ENCODE measurements around the gene UBTD2. TPM values are rescaled to one million over a fixed set of nuclear protein-coding genes. Genes with fewer than 3 reads are reported as not detected.

Gene UBTD2
- total and polyA plus RNA-seq, 9 of the 15 experiments (the other 6 are each of a cell fraction or from before 2014, with no cell fraction given), result 0.01 to 0.46 (median 0.15) TPM; not detected in 1

DNA sequence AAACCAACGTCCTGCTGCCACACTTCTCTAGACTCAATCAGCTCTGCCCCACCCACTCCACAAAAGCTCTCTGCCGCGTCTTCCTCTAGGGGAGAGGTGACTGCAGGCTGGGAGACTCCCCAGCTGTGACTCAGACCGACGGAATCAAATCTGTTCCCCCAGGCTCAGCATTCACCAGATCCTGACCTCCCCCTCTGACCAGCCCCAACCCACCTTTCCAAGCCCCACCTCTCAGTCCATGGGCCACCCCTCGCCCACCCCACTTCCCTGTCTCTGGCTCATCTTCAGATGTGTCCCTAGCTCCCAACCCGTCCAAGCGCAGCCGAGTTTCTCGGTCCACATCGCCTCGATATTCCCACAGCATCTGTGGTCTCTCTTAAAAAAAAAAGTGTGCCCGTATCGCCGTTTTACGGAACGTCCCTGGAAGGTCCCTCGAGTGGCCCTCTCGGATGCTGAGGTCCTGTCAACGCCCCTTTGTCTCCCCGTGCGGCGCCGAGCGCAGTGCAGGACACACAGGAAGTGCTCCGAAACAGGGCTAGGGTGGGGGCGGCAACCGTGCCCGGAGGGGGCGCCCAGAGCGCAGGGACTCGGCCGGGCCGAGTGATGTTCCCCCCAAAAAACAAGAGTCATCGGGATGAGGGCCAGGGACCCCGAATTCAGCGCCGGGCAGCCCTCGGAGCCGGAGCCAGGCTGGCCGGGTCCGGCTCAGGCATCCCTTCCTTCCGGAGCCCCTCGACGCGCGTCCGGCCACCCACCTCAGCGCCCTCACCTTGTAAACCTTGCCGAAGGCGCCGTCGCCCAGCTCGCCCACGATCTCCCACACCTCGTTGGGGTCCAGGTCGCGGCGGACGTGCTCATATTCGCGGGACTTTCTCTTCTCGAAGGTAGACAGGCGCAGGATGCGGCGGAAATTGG is 96.2 kb downstream of the UBTD2 start (continued):
- TF ChIP-seq, protein P1, sequence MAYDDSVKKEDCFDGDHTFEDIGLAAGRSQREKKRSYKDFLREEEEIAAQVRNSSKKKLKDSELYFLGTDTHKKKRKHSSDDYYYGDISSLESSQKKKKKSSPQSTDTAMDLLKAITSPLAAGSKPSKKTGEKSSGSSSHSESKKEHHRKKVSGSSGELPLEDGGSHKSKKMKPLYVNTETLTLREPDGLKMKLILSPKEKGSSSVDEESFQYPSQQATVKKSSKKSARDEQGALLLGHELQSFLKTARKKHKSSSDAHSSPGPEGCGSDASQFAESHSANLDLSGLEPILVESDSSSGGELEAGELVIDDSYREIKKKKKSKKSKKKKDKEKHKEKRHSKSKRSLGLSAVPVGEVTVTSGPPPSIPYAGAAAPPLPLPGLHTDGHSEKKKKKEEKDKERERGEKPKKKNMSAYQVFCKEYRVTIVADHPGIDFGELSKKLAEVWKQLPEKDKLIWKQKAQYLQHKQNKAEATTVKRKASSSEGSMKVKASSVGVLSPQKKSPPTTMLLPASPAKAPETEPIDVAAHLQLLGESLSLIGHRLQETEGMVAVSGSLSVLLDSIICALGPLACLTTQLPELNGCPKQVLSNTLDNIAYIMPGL (CRISPR knock-in tag; IDR thresholded peaks at IDR 0.05), result no peak
- TF ChIP-seq MYC (IDR thresholded peaks at IDR 0.05; ENCODE audit: low read depth, low read length) (no peak), MYC (CRISPR knock-in tag; IDR thresholded peaks at IDR 0.05; ENCODE audit: borderline replicate concordance, low read depth) (0 out of 2 replicates have a peak, but pooled peaks have one; percentile 48), SMARCE1 (IDR thresholded peaks at IDR 0.05) (peak; percentile 60; the same call in 1 of the 2 replicates), HDAC2 (IDR thresholded peaks at IDR 0.05) (0 out of 2 replicates have a peak, but pooled peaks have one; percentile 17), PHF20 (IDR thresholded peaks at IDR 0.05; ENCODE audit: partially characterized antibody) (peak; percentile 51), ARID1B (IDR thresholded peaks at IDR 0.05) (peak; percentile 56), EGR1 (conservative IDR thresholded peaks at IDR 0.05) (peak; percentile 32; the same call in 1 of the 2 replicates), KDM1A (IDR thresholded peaks at IDR 0.05) (peak; percentile 62 to 75)
- TF ChIP-seq, protein P2, sequence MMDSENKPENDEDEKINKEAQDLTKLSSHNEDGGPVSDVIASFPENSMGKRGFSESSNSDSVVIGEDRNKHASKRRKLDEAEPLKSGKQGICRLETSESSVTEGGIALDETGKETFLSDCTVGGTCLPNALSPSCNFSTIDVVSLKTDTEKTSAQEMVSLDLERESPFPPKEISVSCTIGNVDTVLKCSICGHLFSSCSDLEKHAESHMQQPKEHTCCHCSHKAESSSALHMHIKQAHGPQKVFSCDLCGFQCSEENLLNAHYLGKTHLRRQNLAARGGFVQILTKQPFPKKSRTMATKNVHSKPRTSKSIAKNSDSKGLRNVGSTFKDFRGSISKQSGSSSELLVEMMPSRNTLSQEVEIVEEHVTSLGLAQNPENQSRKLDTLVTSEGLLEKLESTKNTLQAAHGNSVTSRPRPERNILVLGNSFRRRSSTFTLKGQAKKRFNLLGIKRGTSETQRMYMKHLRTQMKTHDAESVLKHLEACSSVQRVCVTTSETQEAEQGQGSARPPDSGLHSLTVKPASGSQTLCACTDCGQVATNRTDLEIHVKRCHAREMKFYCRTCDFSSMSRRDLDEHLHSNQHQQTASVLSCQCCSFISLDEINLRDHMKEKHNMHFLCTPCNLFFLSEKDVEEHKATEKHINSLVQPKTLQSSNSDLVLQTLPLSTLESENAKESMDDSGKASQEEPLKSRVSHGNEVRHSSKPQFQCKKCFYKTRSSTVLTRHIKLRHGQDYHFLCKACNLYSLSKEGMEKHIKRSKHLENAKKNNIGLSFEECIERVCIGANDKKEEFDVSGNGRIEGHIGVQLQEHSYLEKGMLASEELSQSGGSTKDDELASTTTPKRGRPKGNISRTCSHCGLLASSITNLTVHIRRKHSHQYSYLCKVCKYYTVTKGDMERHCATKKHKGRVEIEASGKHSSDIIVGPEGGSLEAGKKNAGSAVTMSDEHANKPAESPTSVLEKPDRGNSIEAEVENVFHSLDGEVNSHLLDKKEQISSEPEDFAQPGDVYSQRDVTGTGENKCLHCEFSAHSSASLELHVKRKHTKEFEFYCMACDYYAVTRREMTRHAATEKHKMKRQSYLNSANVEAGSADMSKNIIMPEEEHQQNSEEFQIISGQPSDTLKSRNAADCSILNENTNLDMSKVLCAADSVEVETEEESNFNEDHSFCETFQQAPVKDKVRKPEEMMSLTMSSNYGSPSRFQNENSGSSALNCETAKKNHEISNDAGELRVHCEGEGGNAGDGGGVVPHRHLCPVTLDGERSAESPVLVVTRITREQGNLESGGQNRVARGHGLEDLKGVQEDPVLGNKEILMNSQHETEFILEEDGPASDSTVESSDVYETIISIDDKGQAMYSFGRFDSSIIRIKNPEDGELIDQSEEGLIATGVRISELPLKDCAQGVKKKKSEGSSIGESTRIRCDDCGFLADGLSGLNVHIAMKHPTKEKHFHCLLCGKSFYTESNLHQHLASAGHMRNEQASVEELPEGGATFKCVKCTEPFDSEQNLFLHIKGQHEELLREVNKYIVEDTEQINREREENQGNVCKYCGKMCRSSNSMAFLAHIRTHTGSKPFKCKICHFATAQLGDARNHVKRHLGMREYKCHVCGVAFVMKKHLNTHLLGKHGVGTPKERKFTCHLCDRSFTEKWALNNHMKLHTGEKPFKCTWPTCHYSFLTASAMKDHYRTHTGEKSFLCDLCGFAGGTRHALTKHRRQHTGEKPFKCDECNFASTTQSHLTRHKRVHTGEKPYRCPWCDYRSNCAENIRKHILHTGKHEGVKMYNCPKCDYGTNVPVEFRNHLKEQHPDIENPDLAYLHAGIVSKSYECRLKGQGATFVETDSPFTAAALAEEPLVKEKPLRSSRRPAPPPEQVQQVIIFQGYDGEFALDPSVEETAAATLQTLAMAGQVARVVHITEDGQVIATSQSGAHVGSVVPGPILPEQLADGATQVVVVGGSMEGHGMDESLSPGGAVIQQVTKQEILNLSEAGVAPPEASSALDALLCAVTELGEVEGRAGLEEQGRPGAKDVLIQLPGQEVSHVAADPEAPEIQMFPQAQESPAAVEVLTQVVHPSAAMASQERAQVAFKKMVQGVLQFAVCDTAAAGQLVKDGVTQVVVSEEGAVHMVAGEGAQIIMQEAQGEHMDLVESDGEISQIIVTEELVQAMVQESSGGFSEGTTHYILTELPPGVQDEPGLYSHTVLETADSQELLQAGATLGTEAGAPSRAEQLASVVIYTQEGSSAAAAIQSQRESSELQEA (IDR thresholded peaks at IDR 0.05; ENCODE audit: low read depth), result no peak
- TF ChIP-seq, protein P3, sequence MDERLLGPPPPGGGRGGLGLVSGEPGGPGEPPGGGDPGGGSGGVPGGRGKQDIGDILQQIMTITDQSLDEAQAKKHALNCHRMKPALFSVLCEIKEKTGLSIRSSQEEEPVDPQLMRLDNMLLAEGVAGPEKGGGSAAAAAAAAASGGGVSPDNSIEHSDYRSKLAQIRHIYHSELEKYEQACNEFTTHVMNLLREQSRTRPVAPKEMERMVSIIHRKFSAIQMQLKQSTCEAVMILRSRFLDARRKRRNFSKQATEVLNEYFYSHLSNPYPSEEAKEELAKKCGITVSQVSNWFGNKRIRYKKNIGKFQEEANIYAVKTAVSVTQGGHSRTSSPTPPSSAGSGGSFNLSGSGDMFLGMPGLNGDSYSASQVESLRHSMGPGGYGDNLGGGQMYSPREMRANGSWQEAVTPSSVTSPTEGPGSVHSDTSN (CRISPR knock-in tag; IDR thresholded peaks at IDR 0.05; ENCODE audit: low read depth), result no peak
- TF ChIP-seq, protein P3 (tag; conservative IDR thresholded peaks at IDR 0.05; ENCODE audit: low read depth), result no peak
